Stimulated activated CD8-positive, alpha-beta memory T cell treated with anti-CD3 and anti-CD28 coated beads, Interleukin-4, amount 100 ng/mL, for 4 hours (primary cell): Measurements from ENCODE around the gene ARRDC4.
"Not testable (repeated sequence)": the region's sequence is repeated elsewhere in the genome, so short reads cannot be mapped to it uniquely, and the experiment has no call there.

Source experiments
- DNase-seq, 2 donors: peaks; one replicate each; pipeline ENCODE4 v3.0.0-alpha.2; 2020; ENCODE audit warnings: low read depth in 2 of 2, low spot score in 1 of 2

The ARRDC4 gene

DNA sequence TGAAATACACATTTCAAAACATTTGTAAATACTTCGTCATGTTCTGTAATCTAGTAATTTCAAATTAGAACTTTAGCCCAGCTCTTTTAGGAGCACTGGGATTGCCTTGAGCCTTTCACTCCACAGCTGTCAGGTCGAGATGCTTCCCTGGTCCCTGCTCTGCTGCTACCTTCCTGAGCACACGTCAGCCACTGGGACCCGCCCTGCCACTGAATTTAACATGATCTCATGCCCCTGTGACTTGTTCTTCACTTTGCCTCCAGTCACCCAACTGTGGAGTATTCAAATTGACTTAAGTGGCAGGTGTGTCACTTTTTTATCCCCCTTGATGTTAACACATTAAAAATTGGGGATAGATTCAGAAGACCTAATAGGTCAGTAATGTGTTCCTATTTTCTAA, 3.3 kb downstream of the ARRDC4 start:
- no peak for DNase-seq

GRCh38 chr15:97966246-97966645, 5.7 kb downstream of the ARRDC4 start:
- DNase-seq: no peak

GRCh38 chr15:97966924-97967620, 6.6 kb downstream of the ARRDC4 start:
- no peak for DNase-seq

DNA sequence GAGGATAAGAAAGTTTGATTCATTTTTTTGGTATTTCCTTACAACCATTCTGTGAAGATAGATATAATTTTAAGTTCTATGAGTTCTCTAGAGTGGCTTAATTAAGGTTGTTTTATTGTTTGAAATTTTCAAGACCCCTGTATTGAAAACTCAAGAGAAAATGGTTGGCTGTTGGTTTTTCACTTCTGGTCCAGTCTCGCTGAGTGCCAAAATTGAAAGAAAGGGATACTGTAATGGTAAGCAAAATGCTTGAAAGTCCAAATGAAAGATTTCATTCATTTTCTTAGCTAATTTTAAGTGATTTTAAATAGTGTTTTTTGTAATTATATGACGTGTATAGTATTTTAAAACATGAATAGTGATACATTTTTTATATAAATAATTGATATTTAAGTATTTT, 7.4 kb downstream of the ARRDC4 start:
- no peak for DNase-seq

GRCh38 chr15:97968380-97968779, 7.9 kb downstream of the ARRDC4 start:
- no peak for DNase-seq

DNA sequence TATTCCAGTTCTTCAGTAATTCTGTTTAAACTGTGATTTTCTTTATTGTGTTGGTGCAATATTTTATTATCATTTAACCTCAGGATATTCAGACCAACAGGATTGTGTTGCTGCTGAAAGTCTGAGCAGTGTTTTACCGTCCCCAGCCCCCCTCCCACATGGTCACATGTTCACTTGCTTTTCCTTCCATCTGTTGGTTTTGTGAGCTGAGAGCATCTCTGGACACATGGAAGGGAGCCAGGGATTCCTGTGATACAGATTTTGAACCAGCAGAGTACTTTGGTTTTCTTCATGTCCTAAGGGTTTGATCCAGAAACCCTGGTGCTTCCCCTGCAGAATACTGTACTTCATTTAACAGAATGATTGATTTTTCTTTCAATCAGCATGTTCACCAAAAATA, 11.9 kb downstream of the ARRDC4 start:
- no peak for DNase-seq

DNA sequence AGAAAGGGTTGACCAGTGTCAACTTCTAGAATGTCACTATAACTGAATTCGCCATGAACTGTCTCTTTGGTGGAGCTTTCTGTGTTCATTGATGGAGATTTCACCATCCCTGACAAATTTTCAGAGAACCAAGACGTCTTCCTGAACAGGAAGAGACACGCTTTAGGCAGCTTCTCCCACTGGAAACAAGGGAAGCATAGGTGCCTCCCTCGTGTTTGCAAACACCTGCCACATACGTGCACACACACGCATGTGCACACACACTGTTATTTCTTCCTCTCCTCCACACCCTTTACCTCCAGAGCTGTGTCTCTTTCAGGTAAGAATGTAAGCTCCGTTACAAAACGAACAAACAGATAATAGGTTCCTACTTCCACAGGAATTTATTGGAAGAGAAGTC, 15.6 kb downstream of the ARRDC4 start:
- no peak for DNase-seq

DNA sequence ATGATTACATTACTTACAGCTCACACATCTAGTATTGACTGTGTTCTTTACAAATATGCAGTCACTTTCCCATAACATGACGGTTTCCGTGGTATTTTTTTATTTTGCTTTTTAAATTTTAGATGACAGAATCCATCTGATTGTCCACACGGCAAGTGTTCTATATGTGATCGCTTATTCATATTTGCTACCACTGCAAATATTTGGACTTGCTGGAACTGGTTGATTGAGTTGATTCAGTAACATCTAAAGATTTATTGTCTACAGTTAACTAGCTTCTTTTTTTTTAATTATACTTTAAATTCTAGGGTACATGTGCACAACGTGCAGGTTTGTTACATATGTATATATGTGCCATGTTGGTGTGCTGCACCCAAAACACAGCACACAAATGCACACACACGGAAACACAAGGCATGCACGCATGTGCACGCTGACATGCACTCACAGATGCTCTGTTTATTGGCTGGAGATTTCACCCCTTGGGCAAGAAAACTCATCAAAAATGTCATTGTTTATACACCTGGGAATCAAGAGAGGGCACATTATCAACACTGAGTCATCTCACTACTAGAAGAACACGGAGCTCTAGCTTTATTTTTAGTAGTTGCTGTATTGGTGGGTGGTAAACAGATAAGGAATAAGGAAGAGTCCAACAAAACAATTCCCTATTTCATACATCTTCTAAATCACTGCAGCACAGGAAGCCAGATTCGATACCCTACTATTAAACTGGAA, 16.4 kb downstream of the ARRDC4 start:
- DNase-seq: no peak

- no peak for DNase-seq
These were observed 17.2 kb downstream of the ARRDC4 start for GRCh38 chr15:97977734-97978133.

DNA sequence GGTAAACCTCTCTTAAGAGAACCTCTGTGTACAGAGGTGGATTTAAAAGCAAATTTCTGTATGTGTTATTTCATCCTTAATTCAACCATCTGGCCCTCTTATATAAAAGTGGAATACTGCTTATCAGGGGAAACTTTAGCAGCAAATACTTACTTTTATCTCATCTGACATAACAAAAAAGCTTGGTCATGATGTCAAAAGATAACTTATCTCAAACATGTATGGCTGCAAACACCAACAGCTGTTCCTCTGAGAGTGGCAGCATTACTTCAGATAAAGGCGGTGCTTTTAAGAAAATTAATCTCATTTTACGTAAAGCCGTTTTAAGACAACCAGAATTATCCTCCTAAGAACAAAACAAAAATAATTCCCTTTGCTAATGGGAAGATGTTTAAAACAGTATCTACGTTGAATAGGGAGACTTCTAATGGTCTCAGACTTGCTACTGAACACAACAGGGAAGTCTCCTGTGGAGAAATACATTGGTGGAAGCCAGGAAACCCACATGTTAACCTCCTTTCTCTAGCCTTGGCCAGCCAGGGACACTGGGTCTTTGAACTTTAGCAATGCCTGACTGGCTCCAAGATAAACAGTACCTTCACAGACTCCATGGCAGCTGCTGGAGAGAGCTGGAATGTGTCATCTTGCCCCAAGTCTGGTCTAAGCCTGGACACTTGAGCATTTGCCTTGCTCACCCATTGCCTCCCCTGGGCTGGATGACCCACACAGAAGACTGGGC, 18.1 kb downstream of the ARRDC4 start:
- DNase-seq: no peak

DNA sequence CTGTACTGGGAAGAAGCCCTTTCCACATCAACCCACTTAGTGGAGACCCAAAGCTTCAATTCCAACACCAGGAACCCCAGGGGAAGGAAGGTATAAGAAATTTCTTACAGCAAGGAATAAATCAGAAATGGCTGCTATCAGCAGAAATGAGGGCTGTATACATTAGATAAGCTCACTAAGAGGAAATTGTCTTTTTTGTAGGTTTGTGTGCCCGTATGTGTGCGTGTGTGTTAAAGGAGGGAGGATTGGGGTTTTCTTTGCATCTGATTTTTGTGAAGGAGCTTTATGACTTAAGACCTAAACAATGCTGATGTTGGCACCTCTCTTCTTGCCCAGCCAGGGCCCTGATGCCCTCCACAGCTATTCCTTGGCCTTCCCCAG, 18.6 kb downstream of the ARRDC4 start:
- DNase-seq: no peak

- no peak for DNase-seq
These were observed 20.6 kb downstream of the ARRDC4 start for GRCh38 chr15:97981058-97981457.

DNA sequence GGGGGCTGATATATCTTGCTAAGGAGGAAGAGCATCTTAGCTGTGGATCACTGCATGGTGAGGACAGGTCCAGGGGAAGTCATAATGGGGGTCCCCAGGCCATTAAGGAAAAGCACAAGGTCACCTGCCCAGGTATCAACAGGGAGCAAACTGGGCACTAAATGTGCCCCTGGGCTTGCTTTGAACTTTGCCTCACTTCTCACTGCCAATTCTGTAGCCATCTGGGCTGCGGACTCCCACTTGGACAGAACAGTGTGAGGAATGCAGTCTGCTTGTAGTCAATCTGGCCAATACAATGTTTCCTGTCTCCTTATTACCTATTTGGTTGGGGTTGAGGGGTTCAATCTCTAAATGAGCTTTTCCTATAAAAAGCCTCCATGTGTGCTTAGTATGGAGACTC, 21.3 kb downstream of the ARRDC4 start:
- DNase-seq: no peak

GRCh38 chr15:97984157-97984556, 23.7 kb downstream of the ARRDC4 start:
- DNase-seq: no peak

DNA sequence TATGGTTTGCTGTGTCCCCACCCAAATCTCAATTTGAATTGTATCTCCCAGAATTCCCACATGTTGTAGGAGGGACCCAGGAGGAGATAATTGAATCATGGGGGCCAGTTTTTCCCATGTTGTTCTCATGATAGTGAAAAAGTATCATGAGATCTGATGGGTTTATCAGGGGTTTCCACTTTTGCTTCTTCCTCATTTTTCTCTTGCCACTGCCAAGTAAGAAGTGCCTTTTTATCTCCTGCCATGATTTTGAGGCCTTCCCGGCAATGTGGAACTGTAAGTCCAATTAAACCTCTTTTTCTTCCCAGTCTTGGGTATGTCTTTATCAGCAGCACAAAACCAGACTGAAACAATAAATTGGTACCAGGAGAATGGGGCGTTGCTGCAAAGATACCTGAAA, 25.5 kb downstream of the ARRDC4 start:
- not testable (repeated sequence) for DNase-seq

DNA sequence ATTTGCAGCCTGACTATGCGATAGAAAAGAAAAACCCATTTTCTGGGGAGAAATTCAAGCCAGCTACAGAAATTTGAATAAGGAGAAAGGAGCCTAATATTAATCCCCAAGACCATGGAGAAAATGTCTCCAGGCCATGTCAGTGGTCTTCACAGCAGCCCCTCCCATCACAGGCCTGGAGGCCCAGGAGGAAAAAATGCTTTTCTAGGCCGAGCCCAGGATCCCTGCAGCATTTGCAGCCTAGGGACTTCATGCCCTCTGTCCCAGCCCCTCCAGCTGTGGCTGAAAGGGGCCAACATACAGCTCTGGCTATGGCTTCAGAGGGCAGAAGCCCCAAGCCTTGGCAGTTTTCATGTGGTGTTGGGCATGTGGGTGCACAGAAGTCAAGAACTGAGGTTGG, 26.3 kb downstream of the ARRDC4 start:
- no peak for DNase-seq

DNA sequence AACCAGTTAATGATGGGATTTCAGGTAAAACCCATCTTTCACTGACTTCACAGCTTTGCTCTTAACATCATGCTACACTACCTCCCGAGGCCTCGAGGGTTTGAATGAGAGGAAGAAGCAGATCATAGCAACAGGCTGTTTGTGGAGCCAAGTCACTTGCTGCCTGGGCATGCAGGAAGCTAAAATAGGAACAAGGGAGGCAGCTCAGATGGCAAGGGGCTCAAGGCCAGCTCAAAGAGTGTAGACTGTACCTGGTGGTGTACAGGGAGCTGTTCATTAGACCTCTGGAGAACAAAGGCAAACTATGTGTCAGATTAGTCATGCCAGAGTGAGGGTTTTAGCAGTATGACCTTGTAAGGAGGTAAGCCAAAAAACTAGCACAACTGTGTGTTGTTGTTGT, 28.8 kb downstream of the ARRDC4 start:
- DNase-seq: no peak

- no peak for DNase-seq
These were observed 31.6 kb downstream of the ARRDC4 start for GRCh38 chr15:97991972-97992541.

GRCh38 chr15:97992823-97993222, 32.3 kb downstream of the ARRDC4 start:
- no peak for DNase-seq

DNA sequence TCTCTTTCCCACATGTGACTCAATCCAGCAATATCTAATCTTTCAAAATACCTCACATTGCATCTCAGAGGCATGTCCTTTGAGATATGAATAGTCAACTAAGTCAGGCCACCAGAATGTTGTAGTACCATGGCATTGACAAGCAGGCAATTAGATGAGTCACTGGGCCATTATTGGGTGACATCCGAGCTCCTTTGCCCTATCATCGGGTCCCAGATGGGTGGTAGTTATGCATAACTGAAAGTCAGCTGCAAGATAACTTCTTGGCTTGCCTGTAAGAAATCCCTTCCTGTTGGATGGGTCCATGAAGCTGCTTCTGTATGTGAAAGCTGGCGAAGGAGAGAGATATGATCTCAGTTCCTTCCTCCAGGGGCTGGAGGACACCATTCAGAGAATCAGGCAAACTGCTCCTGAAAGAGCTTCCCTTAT, 32.8 kb downstream of the ARRDC4 start:
- no peak for DNase-seq

GRCh38 chr15:97994236-97994635, 33.7 kb downstream of the ARRDC4 start:
- DNase-seq: no peak

DNA sequence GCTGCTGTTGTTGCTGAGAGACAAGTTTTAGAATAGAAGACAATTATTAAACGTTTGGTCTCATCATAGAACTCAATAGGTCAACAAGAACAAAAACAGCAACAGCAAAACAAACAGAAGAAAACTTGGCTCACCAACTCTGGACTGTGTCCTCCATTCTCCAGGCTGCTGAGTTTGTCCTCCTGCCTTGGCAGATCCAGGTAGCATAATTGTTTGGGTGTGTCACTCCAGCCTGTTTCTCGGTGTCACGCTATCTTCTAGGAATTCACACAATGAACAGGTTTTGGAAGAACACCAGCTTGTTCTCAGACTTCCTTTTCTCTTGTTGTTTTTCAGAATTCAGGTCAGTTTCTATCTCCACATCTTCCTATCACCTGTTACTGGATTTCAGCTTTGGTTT, 34.7 kb downstream of the ARRDC4 start:
- DNase-seq: no peak
